Endothelial cell of umbilical vein (primary cell): Measurements from ENCODE around the gene ADGRD1. TPM values are rescaled to one million over a fixed set of nuclear protein-coding genes. Genes with fewer than 3 reads are reported as not detected.

Experiments used
- BruUV-seq: library from RNA; stranded (reverse); fragments of 400-500 nt; replicated peaks from 2 replicates; lab custom pipeline; 2021; lab: Mats Ljungman, UMichigan
- CTCF ChIA-PET: fragments of 300-600, 350-600 bp; sonication (Branson Sonifier 250); formaldehyde crosslinking; loops from one replicate; lab custom pipeline; 2021; ENCODE audit warnings: antibody characterized with exemption, inconsistent platforms; lab: Charles Lee
- POLR2A ChIA-PET: fragments of 300-600, 350-600 bp; sonication (Branson Sonifier 250); formaldehyde crosslinking; loops from one replicate; lab custom pipeline; 2021; ENCODE audit warnings: antibody characterized with exemption, inconsistent platforms; lab: Charles Lee
- DNase-seq: peaks from one replicate; pipeline ENCODE4 v3.0.0-alpha.2; 2011; ENCODE audit warnings: low read depth, low spot score
- FAIRE-seq: peaks from 2 replicates; lab custom pipeline; 2011; peaks lifted over from hg19 to GRCh38; lab: Jason Lieb, UNC
- H2AFZ ChIP-seq: 2 replicates; pipeline ENCODE4 v1.6.0; 2012; ENCODE audit warnings: low read depth, low read length, control low read depth, inconsistent platforms
- H3K27ac ChIP-seq: 2 replicates; pipeline ENCODE4 v1.5.1; 2011; ENCODE audit warnings: low read depth, mild to moderate bottlenecking, control low read depth, low read length, moderate library complexity; ENCODE audit not compliant: insufficient read depth
- H3K27me3 ChIP-seq, 2 experiments: 2 replicates each; pipeline versions ENCODE4 v1.6.0 to v1.6.1; 2011; ENCODE audit warnings: low read length in 2 of 2, mixed read lengths in 1 of 2; ENCODE audit not compliant: control insufficient read depth in 2 of 2, insufficient read depth in 2 of 2
- H3K36me3 ChIP-seq, 2 experiments: 2 replicates in 1 of 2; 3 replicates in 1 of 2; pipeline ENCODE4 v1.5.1; 2011; ENCODE audit warnings: low read length in 2 of 2, mild to moderate bottlenecking in 1 of 2, moderate library complexity in 1 of 2; ENCODE audit not compliant: control insufficient read depth in 2 of 2, insufficient read depth in 2 of 2; ENCODE audit errors: extremely low read depth in 1 of 2
- H3K4me1 ChIP-seq: 3 replicates; pipeline ENCODE4 v1.5.1; 2011; ENCODE audit warnings: mild to moderate bottlenecking, low read length; ENCODE audit not compliant: control insufficient read depth, insufficient read depth; ENCODE audit errors: extremely low read depth
- H3K4me2 ChIP-seq: 2 replicates; pipeline ENCODE4 v1.6.1; 2011; ENCODE audit warnings: low read length, control low read depth, mixed read lengths; ENCODE audit not compliant: insufficient read depth
- H3K4me3 ChIP-seq, 3 experiments: fragments of 200-600 bp in 1 of 3; sonication (generic), shearing (Covaris generic) in 1 of 3; replicated peaks in 1 of 3; 2 replicates each; pipeline ENCODE4 v1.5.1; 2011 to 2016; ENCODE audit warnings: control low read depth in 3 of 3, low read length in 3 of 3, mild to moderate bottlenecking in 2 of 3, inconsistent platforms in 1 of 3, low read depth in 1 of 3, moderate library complexity in 1 of 3; ENCODE audit not compliant: insufficient read depth in 1 of 3
- H3K79me2 ChIP-seq: 2 replicates; pipeline ENCODE4 v1.6.0; 2012; ENCODE audit warnings: low read length, inconsistent platforms; ENCODE audit not compliant: control insufficient read depth, insufficient read depth
- H3K9ac ChIP-seq: replicated peaks from 2 replicates; pipeline ENCODE3; 2011; ENCODE audit warnings: low read length, control low read depth; ENCODE audit not compliant: insufficient read depth; ENCODE audit errors: extremely low read depth
- H3K9me1 ChIP-seq: replicated peaks from 3 replicates; pipeline ENCODE4 v1.6.0; 2011; ENCODE audit warnings: mild to moderate bottlenecking, low read length; ENCODE audit not compliant: control insufficient read depth, insufficient read depth; ENCODE audit errors: extremely low read depth
- H3K9me3 ChIP-seq: replicated peaks from 2 replicates; pipeline ENCODE4 v1.5.1; 2012; ENCODE audit warnings: low read length, inconsistent platforms; ENCODE audit not compliant: control insufficient read depth, insufficient read depth
- H4K20me1 ChIP-seq: replicated peaks from 2 replicates; pipeline ENCODE3; 2011; ENCODE audit warnings: mild to moderate bottlenecking, low read length; ENCODE audit not compliant: control insufficient read depth, insufficient read depth; ENCODE audit errors: extremely low read depth
- EZH2 ChIP-seq: IDR thresholded peaks from 2 replicates; pipeline ENCODE4 v1.6.1; 2012; ENCODE audit warnings: borderline replicate concordance, low read depth, mild to moderate bottlenecking, moderate library complexity, low read length, inconsistent platforms; ENCODE audit not compliant: severe bottlenecking
- GATA2 ChIP-seq: IDR thresholded peaks from 2 replicates; pipeline ENCODE4 v1.7.0; 2011; ENCODE audit warnings: low read depth, mild to moderate bottlenecking, moderate library complexity, mixed read lengths, low read length; ENCODE audit not compliant: insufficient read length, insufficient read depth
- POLR2AphosphoS5 ChIP-seq: IDR thresholded peaks from 2 replicates; pipeline ENCODE4 v1.6.1; 2012; ENCODE audit warnings: low read depth, mild to moderate bottlenecking, control low read depth, low read length, moderate library complexity; ENCODE audit not compliant: insufficient read depth
- dilution Hi-C: fragments of 300-500 bp; cut with MboI; formaldehyde crosslinking; loops from one replicate; pipeline ENCODE4 v1.15.0; 2019; ENCODE audit warnings: low sequenced_read_pairs; ENCODE audit not compliant: extremely low pct_ligation_motif_present
- intact Hi-C: fragments of 100-400 bp; cut with micrococcal nuclease; formaldehyde crosslinking; loops from one replicate; pipeline ENCODE4 v1.10.0; 2022
- polyA plus RNA-seq, 4 experiments: library from polyadenylated mRNA; depleted of rRNA in 3 of 4; stranded (reverse) in 3 of 4; unstranded in 1 of 4; fragments of >200 nt; gene quantifications; 2 replicates each; pipeline versions ENCODE4 v1.2.1 to v1.2.3, GENCODE V29; 2011 to 2012; ENCODE audit warnings: missing spikeins in 1 of 4
- total RNA-seq: library from RNA; stranded (reverse); gene quantifications from 2 replicates; pipeline ENCODE4 v1.2.3, GENCODE V29; 2021
- TF ChIP-seq, protein P1 (sequence below): IDR thresholded peaks from 2 replicates; pipeline ENCODE4 v1.6.1; 2011; ENCODE audit not compliant: insufficient read depth, insufficient read length
- TF ChIP-seq, protein P2 (sequence below), 2 donors: IDR thresholded peaks; 1 replicate in 1 of 2; 2 replicates in 1 of 2; pipeline ENCODE4 v1.5.1; 2011; ENCODE audit warnings: low read length in 2 of 2, mild to moderate bottlenecking in 2 of 2, moderate library complexity in 2 of 2, control low read depth in 1 of 2, inconsistent platforms in 1 of 2, low read depth in 1 of 2; ENCODE audit not compliant: insufficient read depth in 1 of 2; ENCODE audit errors: extremely low read depth in 1 of 2

Gene ADGRD1
- total and polyA plus RNA-seq, 2 donors (not counting 3 experiments of a cell fraction or from before 2014, with no cell fraction given), result 0.07 TPM; not detected in 1

DNA sequence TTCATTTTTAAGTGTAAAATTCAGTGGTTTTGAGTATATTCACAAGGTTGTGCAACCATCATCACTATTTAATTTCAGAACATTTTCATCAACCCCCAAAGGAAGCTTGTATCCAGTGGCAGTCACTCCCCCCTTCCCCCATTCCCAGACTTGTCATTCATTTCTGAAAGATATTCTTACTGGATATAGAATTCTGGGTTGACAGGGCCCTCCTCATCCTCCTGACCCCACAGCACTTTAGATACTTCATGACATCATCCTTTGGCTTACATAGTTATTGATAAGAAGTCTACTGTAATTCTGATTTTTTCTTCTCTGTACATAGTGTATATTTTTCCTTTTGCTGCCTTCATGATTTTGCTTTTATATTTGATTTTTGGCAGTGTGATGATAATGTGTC, 8.8 kb upstream of the ADGRD1 start:
- Histone ChIP-seq H3K36me3 (no peaks in the 10 kb centered on the region), H3K9ac (no peak overlapping the region), H3K4me3 (no peak overlapping the region), H3K79me2 (no peaks in the 10 kb centered on the region), H3K27me3 (no peaks in the 10 kb centered on the region), H3K9me3 (no peaks in the 10 kb centered on the region), H3K4me1 (no peaks in the 10 kb centered on the region), H3K9me1 (no peaks in the 10 kb centered on the region), H3K27ac (no peak overlapping the region), H2AFZ (no peak overlapping the region), H4K20me1 (no peaks in the 10 kb centered on the region), H3K4me2 (no peak overlapping the region)
- TF ChIP-seq POLR2AphosphoS5 (no peak), GATA2 (no peak), EZH2 (no peak)
- TF ChIP-seq, protein P1, sequence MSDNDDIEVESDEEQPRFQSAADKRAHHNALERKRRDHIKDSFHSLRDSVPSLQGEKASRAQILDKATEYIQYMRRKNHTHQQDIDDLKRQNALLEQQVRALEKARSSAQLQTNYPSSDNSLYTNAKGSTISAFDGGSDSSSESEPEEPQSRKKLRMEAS, result no peak
- TF ChIP-seq, protein P2, sequence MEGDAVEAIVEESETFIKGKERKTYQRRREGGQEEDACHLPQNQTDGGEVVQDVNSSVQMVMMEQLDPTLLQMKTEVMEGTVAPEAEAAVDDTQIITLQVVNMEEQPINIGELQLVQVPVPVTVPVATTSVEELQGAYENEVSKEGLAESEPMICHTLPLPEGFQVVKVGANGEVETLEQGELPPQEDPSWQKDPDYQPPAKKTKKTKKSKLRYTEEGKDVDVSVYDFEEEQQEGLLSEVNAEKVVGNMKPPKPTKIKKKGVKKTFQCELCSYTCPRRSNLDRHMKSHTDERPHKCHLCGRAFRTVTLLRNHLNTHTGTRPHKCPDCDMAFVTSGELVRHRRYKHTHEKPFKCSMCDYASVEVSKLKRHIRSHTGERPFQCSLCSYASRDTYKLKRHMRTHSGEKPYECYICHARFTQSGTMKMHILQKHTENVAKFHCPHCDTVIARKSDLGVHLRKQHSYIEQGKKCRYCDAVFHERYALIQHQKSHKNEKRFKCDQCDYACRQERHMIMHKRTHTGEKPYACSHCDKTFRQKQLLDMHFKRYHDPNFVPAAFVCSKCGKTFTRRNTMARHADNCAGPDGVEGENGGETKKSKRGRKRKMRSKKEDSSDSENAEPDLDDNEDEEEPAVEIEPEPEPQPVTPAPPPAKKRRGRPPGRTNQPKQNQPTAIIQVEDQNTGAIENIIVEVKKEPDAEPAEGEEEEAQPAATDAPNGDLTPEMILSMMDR (IDR thresholded peaks at IDR 0.05; ENCODE audit: extremely low read depth in 1 of 2, insufficient read depth in 1 of 2, low read depth in 1 of 2, low read length in 2 of 2), result no peak
- DNase-seq (no peak), FAIRE-seq (no peak)
- ChIA-PET POLR2A (no interaction called here), CTCF (no interaction called here)
- dilution Hi-C loops, result no loop called here
- intact Hi-C loops, result no loop called here
- no TSS peak for BruUV-seq
